Mesangial cell (primary cell): ENCODE data around the gene CLEC10A. TPM values are rescaled to one million over a fixed set of nuclear protein-coding genes. Genes with fewer than 3 reads are reported as not detected.

Experiments used
- total RNA-seq: library from RNA; depleted of rRNA; stranded (reverse); fragments of >200 nt; gene quantifications from 2 replicates; pipeline ENCODE4 v1.2.3, GENCODE V29; 2015

Gene CLEC10A, protein sequence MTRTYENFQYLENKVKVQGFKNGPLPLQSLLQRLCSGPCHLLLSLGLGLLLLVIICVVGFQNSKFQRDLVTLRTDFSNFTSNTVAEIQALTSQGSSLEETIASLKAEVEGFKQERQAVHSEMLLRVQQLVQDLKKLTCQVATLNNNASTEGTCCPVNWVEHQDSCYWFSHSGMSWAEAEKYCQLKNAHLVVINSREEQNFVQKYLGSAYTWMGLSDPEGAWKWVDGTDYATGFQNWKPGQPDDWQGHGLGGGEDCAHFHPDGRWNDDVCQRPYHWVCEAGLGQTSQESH
- not detected in 2 replicates for total RNA-seq

DNA sequence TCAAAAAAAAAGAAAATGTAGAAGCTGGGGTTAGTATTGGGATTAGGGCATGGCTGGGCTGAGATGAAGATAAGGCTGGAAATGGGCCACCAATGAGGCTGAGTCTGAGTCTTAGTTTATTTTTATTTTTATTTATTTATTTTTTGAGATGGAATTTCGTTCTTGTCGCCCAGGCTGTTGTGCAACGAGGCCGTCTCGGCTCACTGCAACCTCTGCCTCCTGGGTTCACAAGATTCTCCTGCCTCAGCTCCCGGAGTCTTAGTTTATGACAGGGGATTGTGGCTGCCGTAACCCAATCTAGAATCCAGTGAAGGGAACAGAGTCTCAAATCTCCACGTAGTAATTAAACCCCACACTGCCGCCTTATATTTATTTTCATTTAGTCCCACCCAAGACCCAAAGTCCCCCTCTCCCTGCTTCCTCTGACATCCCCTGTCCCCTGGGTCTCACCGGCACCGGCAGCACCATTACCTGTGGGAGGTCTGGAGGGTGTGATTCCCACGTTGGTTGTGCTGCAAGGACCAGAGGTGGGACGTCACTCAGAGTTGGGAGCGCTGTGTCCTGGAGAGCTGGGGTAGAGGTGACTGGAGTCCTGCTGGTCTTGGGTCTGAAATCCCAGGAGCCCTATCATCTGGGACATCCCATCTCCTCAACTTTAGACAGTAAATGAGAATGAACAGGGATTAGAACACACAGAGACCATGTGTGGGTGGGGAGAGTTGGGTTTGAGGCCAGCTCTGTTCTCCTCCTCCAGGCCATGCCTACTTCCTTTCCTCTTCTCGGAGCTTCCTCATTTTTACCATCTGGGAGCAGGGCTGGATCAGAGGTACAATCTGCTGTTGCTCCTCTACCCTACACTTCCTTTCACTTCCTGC, at the start of gene CLEC10A:
CLEC10A (minus strand) TSS at position 671 of the 875 bp plus-strand sequence. CDS start 1,439 bp downstream, outside the sequence.

DNA sequence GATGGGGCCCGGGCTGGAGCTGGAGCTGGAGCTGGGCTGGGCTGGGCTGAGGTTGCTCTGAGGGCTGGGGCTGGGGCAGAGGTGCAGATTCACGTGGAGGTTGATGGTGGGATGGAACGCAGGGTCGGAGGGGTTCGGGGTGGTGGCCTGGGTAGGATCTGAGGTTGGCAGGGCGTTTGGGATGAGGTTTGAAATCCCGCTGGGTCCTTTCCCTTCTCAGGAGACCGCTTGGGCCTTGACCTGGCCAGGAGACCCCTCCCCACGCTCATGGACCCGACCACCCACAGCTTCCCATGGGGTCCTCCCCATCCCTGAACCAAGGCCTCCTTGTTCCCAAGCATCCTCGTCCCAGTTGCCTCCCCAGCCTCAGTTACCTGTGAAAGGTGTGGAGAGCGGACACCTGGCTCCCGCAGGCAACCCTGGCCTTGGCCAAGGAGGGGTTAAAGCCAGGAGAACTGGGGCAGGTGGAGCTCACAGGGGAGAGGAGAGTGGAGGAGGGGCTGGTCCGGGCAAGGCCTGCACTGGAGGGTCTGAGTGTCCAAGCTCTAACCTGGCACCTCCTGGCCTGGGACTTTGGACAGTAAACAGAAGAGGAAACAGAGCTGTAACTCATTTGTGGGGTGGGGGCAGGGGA, 34.3 kb upstream of the CLEC10A start, which contains the start of gene ASGR2:
ASGR2 (minus strand) TSS at position 582 of the 634 bp plus-strand sequence. CDS start 582 bp downstream, outside the sequence.

DNA sequence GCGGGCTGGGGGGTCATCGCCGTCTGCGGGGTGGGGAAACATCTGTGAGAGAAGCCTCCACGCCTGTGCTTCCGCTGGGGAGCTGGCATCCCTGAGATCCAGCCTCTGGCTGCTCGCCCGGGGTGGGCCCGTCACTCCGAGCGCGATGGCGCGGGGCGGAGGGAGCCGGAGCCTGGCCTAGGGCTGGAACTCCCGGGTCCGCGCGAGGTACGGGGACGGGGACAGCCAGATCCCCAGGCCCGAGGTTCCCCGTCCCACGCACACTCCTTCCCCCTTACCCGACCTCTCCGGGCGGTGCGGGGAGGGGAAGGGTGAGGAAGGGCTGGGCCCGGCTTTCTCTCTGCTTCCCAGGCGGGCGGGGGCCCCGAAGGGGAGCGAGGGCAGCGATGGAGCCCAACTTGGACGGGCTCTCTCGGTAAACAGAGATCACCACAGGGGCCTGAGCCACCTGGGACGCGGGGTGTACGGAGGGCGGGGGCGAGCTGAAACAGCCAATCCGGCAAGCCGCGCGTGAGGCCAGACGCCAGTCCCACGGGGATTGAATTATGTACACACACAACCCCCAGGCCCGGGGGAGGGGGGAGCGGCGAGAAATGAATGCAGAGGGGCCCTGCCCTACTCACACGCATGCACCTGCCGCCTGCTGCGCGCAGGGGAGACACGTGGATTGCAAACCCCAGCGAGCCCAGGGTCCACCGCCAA, 36.4 kb downstream of the CLEC10A start, which contains the start of gene SLC16A11:
SLC16A11 (minus strand) TSS at position 596 of the 702 bp plus-strand sequence; CDS start at position 17, 579 bp downstream.

DNA sequence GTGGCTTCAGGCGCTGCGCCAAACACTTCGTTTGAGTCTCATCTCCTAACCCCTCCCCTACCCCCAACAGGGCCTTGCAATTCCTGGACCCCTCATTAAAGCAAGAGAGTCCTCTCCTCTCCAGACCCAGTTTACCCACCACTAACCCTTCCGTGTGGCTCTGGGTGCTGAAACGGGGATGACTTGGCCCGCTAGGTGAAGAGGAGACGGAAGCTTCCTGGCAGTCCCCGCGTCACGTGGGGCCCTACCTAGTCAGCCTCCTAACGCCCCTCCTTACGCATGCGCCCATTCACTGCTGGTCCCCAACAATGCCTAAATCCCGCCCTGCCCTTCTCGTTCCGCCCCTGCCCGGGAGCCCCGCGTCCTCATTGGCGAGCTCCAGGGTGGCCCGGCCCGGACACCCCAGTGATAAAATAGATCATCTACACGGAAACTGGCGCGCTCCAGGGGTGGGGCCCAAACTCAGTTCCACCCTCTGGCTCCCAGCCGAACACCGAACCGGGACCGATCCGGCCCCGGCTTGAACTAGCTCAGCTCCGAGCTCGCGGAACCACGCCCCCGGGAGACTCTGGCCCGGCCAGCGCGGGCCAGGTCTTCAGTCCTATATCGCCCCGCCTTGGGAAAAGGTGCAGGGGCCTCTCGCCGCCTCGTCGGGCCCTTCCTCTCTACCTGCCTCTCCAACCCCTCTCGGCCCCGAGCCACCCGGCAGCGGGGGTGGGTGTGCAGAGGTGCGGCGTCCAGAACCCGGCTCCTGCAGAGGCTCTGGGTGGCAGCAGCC, 44.3 kb downstream of the CLEC10A start, which contains the start of gene SLC16A13:
SLC16A13 (plus strand) TSS at position 425 of the 778 bp plus-strand sequence. CDS start 368 bp downstream, outside the sequence.

Other genes starting within 250 kb of the CLEC10A start
- gene TEKT1, start 248.5 kb downstream of the CLEC10A start, total RNA-seq, result not detected in 2 replicates
- under 0.01 TPM in 1 of 2 replicates, not detected in the other for gene ALOX12, start 84.2 kb downstream of the CLEC10A start, total RNA-seq
- gene RNASEK, start 67.6 kb downstream of the CLEC10A start, total RNA-seq, result 271 and 327 TPM in 2 replicates
- gene BCL6B, start 57.2 kb downstream of the CLEC10A start, total RNA-seq, result under 0.01 and 0.13 TPM in 2 replicates
- gene SLC16A13, start 44.2 kb downstream of the CLEC10A start, total RNA-seq, result 2.8 and 3.0 TPM in 2 replicates
- gene SLC16A11, start 36.2 kb downstream of the CLEC10A start, total RNA-seq, result 0.13 and 0.16 TPM in 2 replicates
- gene ASGR2, start 34.6 kb upstream of the CLEC10A start, total RNA-seq, result not detected in 2 replicates
- gene ASGR1, start 99.1 kb upstream of the CLEC10A start, total RNA-seq, result 0.63 and 1.6 TPM in 2 replicates
- gene DLG4, start 139.6 kb upstream of the CLEC10A start, total RNA-seq, result 6.7 and 13.9 TPM in 2 replicates
- gene ACADVL, start 139.7 kb upstream of the CLEC10A start, total RNA-seq, result 261 and 318 TPM in 2 replicates
- 51.0 and 69.3 TPM in 2 replicates for gene DVL2, start 154.3 kb upstream of the CLEC10A start, total RNA-seq
- gene PHF23, start 159.2 kb upstream of the CLEC10A start, total RNA-seq, result 27.4 and 45.8 TPM in 2 replicates
- gene GABARAP, start 162.2 kb upstream of the CLEC10A start, total RNA-seq, result 262 and 715 TPM in 2 replicates
- 78.1 and 103 TPM in 2 replicates for gene CTDNEP1, start 171.5 kb upstream of the CLEC10A start, total RNA-seq
- gene ELP5, start 172.0 kb upstream of the CLEC10A start, total RNA-seq, result 37.9 and 42.0 TPM in 2 replicates
- 12.4 and 33.1 TPM in 2 replicates for gene CLDN7, start 182.2 kb upstream of the CLEC10A start, total RNA-seq
- under 0.01 and 0.76 TPM in 2 replicates for gene SLC2A4, start 201.5 kb upstream of the CLEC10A start, total RNA-seq
- 0.16 and 0.63 TPM in 2 replicates for gene YBX2, start 214.4 kb upstream of the CLEC10A start, total RNA-seq
- 263 and 774 TPM in 2 replicates for gene EIF5A, start 227.4 kb upstream of the CLEC10A start, total RNA-seq
- 42.2 and 68.3 TPM in 2 replicates for gene GPS2, start 235.1 kb upstream of the CLEC10A start, total RNA-seq
- gene NEURL4, start 249.1 kb upstream of the CLEC10A start, total RNA-seq, result 13.1 and 14.7 TPM in 2 replicates